ENCODE data around the gene EEF1AKMT4. TPM values are rescaled to one million over a fixed set of nuclear protein-coding genes. Genes with fewer than 3 reads are reported as not detected.

Gene EEF1AKMT4
- total and polyA plus RNA-seq, 2 donors (not counting 1 experiment from before 2014, with no cell fraction given) = 1.2 to 2.1 TPM

GRCh38 chr3:184272269-184272668, 22.8 kb downstream of the EEF1AKMT4 start:
- H3K27me3 ChIP-seq (ENCODE audit: control insufficient read depth, insufficient read depth, low read length) = peaks cover 20% of the 10 kb centered on the region
- H3K27ac ChIP-seq (ENCODE audit: insufficient read depth, low read length) = no peak overlapping the region
- no peak overlapping the region for H3K9ac ChIP-seq (ENCODE audit: insufficient read depth, low read length)
- H3K36me3 ChIP-seq (ENCODE audit: control insufficient read depth, insufficient read depth, low read length) = no peaks in the 10 kb centered on the region
- H4K20me1 ChIP-seq (ENCODE audit: control insufficient read depth, extremely low read depth, insufficient read depth, low read length) = no peaks in the 10 kb centered on the region
- DNase-seq (ENCODE audit: low read depth in 2 of 2) = no peak
- no peak overlapping the region for H3K4me3 ChIP-seq (replicated peaks in 1 of 4; ENCODE audit: control extremely low read depth in 1 of 4, insufficient read depth in 1 of 4, low read depth in 3 of 4, low read length in 4 of 4)
- no peaks in the 10 kb centered on the region for H3K9me3 ChIP-seq (ENCODE audit: control insufficient read depth, insufficient read depth, low read depth, low read length)
- TF ChIP-seq EZH2 (IDR thresholded peaks at IDR 0.05; ENCODE audit: low read length, missing control alignments) (no peak), CTCF (conservative IDR thresholded peaks at IDR 0.05 in 1 of 2, IDR thresholded peaks at IDR 0.05 in 1 of 2; ENCODE audit: low read depth in 1 of 2, low read length in 2 of 2) (no peak)
- H3K4me1 ChIP-seq (ENCODE audit: control insufficient read depth, extremely low read depth, insufficient read depth, low read length) = no peaks in the 10 kb centered on the region
- no peak overlapping the region for H3K4me2 ChIP-seq (ENCODE audit: extremely low read depth, insufficient read depth, low read length)
- no peaks in the 10 kb centered on the region for H3K79me2 ChIP-seq (ENCODE audit: control insufficient read depth, insufficient read depth, low read length)
- H2AFZ ChIP-seq (ENCODE audit: low read length) = no peak overlapping the region

- no peak for DNase-seq (ENCODE audit: low read depth in 2 of 2)
- TF ChIP-seq EZH2 (IDR thresholded peaks at IDR 0.05; ENCODE audit: low read length, missing control alignments) = peak; percentile 97
- no peak for TF ChIP-seq CTCF (conservative IDR thresholded peaks at IDR 0.05 in 1 of 2, IDR thresholded peaks at IDR 0.05 in 1 of 2; ENCODE audit: low read depth in 1 of 2, low read length in 2 of 2)
- H3K4me1 ChIP-seq (ENCODE audit: control insufficient read depth, extremely low read depth, insufficient read depth, low read length) = no peaks in the 10 kb centered on the region
- H3K9ac ChIP-seq (ENCODE audit: insufficient read depth, low read length) = no peak overlapping the region
- no peaks in the 10 kb centered on the region for H4K20me1 ChIP-seq (ENCODE audit: control insufficient read depth, extremely low read depth, insufficient read depth, low read length)
- H3K9me3 ChIP-seq (ENCODE audit: control insufficient read depth, insufficient read depth, low read depth, low read length) = no peaks in the 10 kb centered on the region
- peak overlapping the region in 2 of 4 experiments; percentile 24 to 25 for H3K4me3 ChIP-seq (replicated peaks in 1 of 4; ENCODE audit: control extremely low read depth in 1 of 4, insufficient read depth in 1 of 4, low read depth in 3 of 4, low read length in 4 of 4)
- H3K27ac ChIP-seq (ENCODE audit: insufficient read depth, low read length) = no peak overlapping the region
- no peaks in the 10 kb centered on the region for H3K36me3 ChIP-seq (ENCODE audit: control insufficient read depth, insufficient read depth, low read length)
- no peak overlapping the region for H3K4me2 ChIP-seq (ENCODE audit: extremely low read depth, insufficient read depth, low read length)
- H2AFZ ChIP-seq (ENCODE audit: low read length) = no peak overlapping the region
- H3K79me2 ChIP-seq (ENCODE audit: control insufficient read depth, insufficient read depth, low read length) = no peaks in the 10 kb centered on the region
- peaks cover 28% of the 10 kb centered on the region for H3K27me3 ChIP-seq (ENCODE audit: control insufficient read depth, insufficient read depth, low read length)
Measured at GRCh38 chr3:184275381-184275701, 25.9 kb downstream of the EEF1AKMT4 start.

- H3K36me3 ChIP-seq (ENCODE audit: control insufficient read depth, insufficient read depth, low read length) = no peaks in the 10 kb centered on the region
- H3K27ac ChIP-seq (ENCODE audit: insufficient read depth, low read length) = no peak within 1 kb of the TSS
- peak within 1 kb of the TSS in 2 of 4 experiments; percentile 24 to 25 for H3K4me3 ChIP-seq (replicated peaks in 1 of 4; ENCODE audit: control extremely low read depth in 1 of 4, insufficient read depth in 1 of 4, low read depth in 3 of 4, low read length in 4 of 4)
- H3K9me3 ChIP-seq (ENCODE audit: control insufficient read depth, insufficient read depth, low read depth, low read length) = no peaks in the 10 kb centered on the region
- DNase-seq (ENCODE audit: low read depth in 2 of 2) = no peak
- H2AFZ ChIP-seq (ENCODE audit: low read length) = no peak within 1 kb of the TSS
- H4K20me1 ChIP-seq (ENCODE audit: control insufficient read depth, extremely low read depth, insufficient read depth, low read length) = no peaks in the 10 kb centered on the region
- no peaks in the 10 kb centered on the region for H3K79me2 ChIP-seq (ENCODE audit: control insufficient read depth, insufficient read depth, low read length)
- H3K4me2 ChIP-seq (ENCODE audit: extremely low read depth, insufficient read depth, low read length) = no peak within 1 kb of the TSS
- H3K4me1 ChIP-seq (ENCODE audit: control insufficient read depth, extremely low read depth, insufficient read depth, low read length) = no peaks in the 10 kb centered on the region
- TF ChIP-seq EZH2 (IDR thresholded peaks at IDR 0.05; ENCODE audit: low read length, missing control alignments) (peak; percentile 67), CTCF (conservative IDR thresholded peaks at IDR 0.05 in 1 of 2, IDR thresholded peaks at IDR 0.05 in 1 of 2; ENCODE audit: low read depth in 1 of 2, low read length in 2 of 2) (no peak)
- no peak within 1 kb of the TSS for H3K9ac ChIP-seq (ENCODE audit: insufficient read depth, low read length)
- peaks cover 32% of the 10 kb centered on the region for H3K27me3 ChIP-seq (ENCODE audit: control insufficient read depth, insufficient read depth, low read length)
Measured at GRCh38 chr3:184275961-184276910, 26.8 kb downstream of the EEF1AKMT4 start, which contains the start of gene ECE2. Gene ECE2, plus strand, starts transcription at chr3:184276022. Its CDS starts 132 bp downstream, at chr3:184276154.
